Mesenchymal stem cell (in vitro differentiated cells and primary cell): ENCODE measurements around the gene MRPL50. TPM values are rescaled to one million over a fixed set of nuclear protein-coding genes. Genes with fewer than 3 reads are reported as not detected.

Source experiments
- DNase-seq: peaks from one replicate; pipeline ENCODE4 v3.0.0-alpha.2; 2013
- H2AFZ ChIP-seq: one replicate; pipeline ENCODE4 v1.6.1; 2013; ENCODE audit warnings: low read depth, mild to moderate bottlenecking, control low read depth, inconsistent platforms, low read length, moderate library complexity
- H2AK5ac ChIP-seq: 2 replicates; pipeline ENCODE4 v1.6.1; 2013; ENCODE audit warnings: low read length, moderate library complexity, mild to moderate bottlenecking, inconsistent platforms; ENCODE audit not compliant: severe bottlenecking
- H2BK120ac ChIP-seq: one replicate; pipeline ENCODE4 v1.6.1; 2013; ENCODE audit warnings: low read depth, mild to moderate bottlenecking, inconsistent platforms, low read length, moderate library complexity
- H2BK12ac ChIP-seq, 2 experiments: one replicate each; pipeline ENCODE4 v1.6.1; 2013; ENCODE audit warnings: inconsistent platforms in 2 of 2, low read length in 2 of 2, mild to moderate bottlenecking in 2 of 2, moderate library complexity in 2 of 2, control low read depth in 1 of 2
- H2BK15ac ChIP-seq: one replicate; pipeline ENCODE4 v1.6.1; 2013; ENCODE audit warnings: mild to moderate bottlenecking, low read depth, inconsistent platforms; ENCODE audit not compliant: poor library complexity, severe bottlenecking
- H2BK5ac ChIP-seq: 2 replicates; pipeline ENCODE4 v1.6.1; 2013; ENCODE audit warnings: low read depth, mild to moderate bottlenecking, low read length, control low read depth, inconsistent platforms; ENCODE audit not compliant: poor library complexity, severe bottlenecking
- H3K14ac ChIP-seq, 2 experiments: one replicate each; pipeline ENCODE4 v1.6.1; 2013; ENCODE audit warnings: inconsistent platforms in 2 of 2, low read length in 2 of 2, control low read depth in 1 of 2, mild to moderate bottlenecking in 1 of 2, moderate library complexity in 1 of 2
- H3K18ac ChIP-seq, 2 experiments: one replicate each; pipeline ENCODE4 v1.6.1; 2013; ENCODE audit warnings: inconsistent platforms in 2 of 2, low read length in 2 of 2, control low read depth in 1 of 2, low read depth in 1 of 2, mild to moderate bottlenecking in 1 of 2
- H3K23ac ChIP-seq, 2 experiments: one replicate each; pipeline ENCODE4 v1.6.1; 2013; ENCODE audit warnings: inconsistent platforms in 2 of 2, low read length in 2 of 2, mild to moderate bottlenecking in 2 of 2, moderate library complexity in 2 of 2, control low read depth in 1 of 2
- H3K27ac ChIP-seq: 2 replicates; pipeline ENCODE4 v1.5.1; 2013; ENCODE audit warnings: mild to moderate bottlenecking, moderate library complexity, low read length, control low read depth, inconsistent platforms; ENCODE audit not compliant: poor library complexity, severe bottlenecking
- H3K27me3 ChIP-seq, 2 experiments: 2 replicates each; pipeline versions ENCODE4 v1.6.1 to v1.7.0; 2013; ENCODE audit warnings: low read length in 2 of 2, mild to moderate bottlenecking in 2 of 2, moderate library complexity in 2 of 2, control low read depth in 1 of 2, inconsistent platforms in 1 of 2; ENCODE audit not compliant: control insufficient read depth in 1 of 2, insufficient read depth in 1 of 2
- H3K36me3 ChIP-seq, 2 experiments: 2 replicates each; pipeline versions ENCODE4 v1.6.1 to v1.7.0; 2013; ENCODE audit warnings: low read length in 2 of 2, control low read depth in 1 of 2, inconsistent platforms in 1 of 2, low read depth in 1 of 2, mild to moderate bottlenecking in 1 of 2; ENCODE audit not compliant: insufficient read depth in 2 of 2, control insufficient read depth in 1 of 2
- H3K4ac ChIP-seq, 2 experiments: one replicate each; pipeline ENCODE4 v1.6.1; 2013; ENCODE audit warnings: inconsistent platforms in 2 of 2, low read length in 2 of 2, mild to moderate bottlenecking in 2 of 2, moderate library complexity in 2 of 2, control low read depth in 1 of 2, low read depth in 1 of 2
- H3K4me1 ChIP-seq: 2 replicates; pipeline ENCODE4 v1.6.1; 2013; ENCODE audit warnings: low read depth, low read length, control low read depth; ENCODE audit not compliant: control insufficient read depth, insufficient read depth
- H3K4me2 ChIP-seq: 2 replicates; pipeline ENCODE4 v1.6.1; 2013; ENCODE audit warnings: low read length, mild to moderate bottlenecking, inconsistent platforms; ENCODE audit not compliant: poor library complexity, severe bottlenecking
- H3K4me3 ChIP-seq, 2 experiments: 2 replicates each; pipeline versions ENCODE4 v1.5.1 to v1.7.0; 2013; ENCODE audit warnings: low read length in 2 of 2, mild to moderate bottlenecking in 2 of 2, control low read depth in 1 of 2, low read depth in 1 of 2; ENCODE audit not compliant: insufficient read depth in 1 of 2
- H3K79me1 ChIP-seq: replicated peaks from 2 replicates; pipeline ENCODE4 v1.6.1; 2013; ENCODE audit warnings: mild to moderate bottlenecking, control low read depth, low read length, inconsistent platforms; ENCODE audit not compliant: poor library complexity, severe bottlenecking
- H3K9ac ChIP-seq: 2 replicates; pipeline ENCODE4 v1.7.0; 2013; ENCODE audit warnings: mild to moderate bottlenecking, low read length, moderate library complexity
- H3K9me3 ChIP-seq: 2 replicates; pipeline ENCODE4 v1.7.0; 2013; ENCODE audit warnings: mild to moderate bottlenecking, low read length; ENCODE audit not compliant: control insufficient read depth
- H4K8ac ChIP-seq: one replicate; pipeline ENCODE4 v1.6.1; 2013; ENCODE audit warnings: inconsistent platforms, mild to moderate bottlenecking, low read length, moderate library complexity
- H4K91ac ChIP-seq: one replicate; pipeline ENCODE4 v1.6.1; 2013; ENCODE audit warnings: mild to moderate bottlenecking, low read length, inconsistent platforms
- WGBS: methylation state at CpG from one replicate; pipeline ENCODE4 v1.1.7; 2013; ENCODE audit warnings: mixed read lengths; 5-methylcytosine and 5-hydroxymethylcytosine counted together
- polyA plus RNA-seq, 2 experiments: library from polyadenylated mRNA; stranded (reverse); fragments of 200-250 nt; gene quantifications; one replicate each; pipeline ENCODE4 v1.2.3, GENCODE V29; 2013

Gene MRPL50
- 10.3 TPM for polyA plus RNA-seq (2013, experiment 1 of 2)
- polyA plus RNA-seq (2013, experiment 2 of 2) = 10.9 TPM

- Histone ChIP-seq H2BK120ac (peak within 1 kb of the TSS; percentile 86), H4K91ac (peak within 1 kb of the TSS; percentile 69), H3K79me1 (peaks cover 24% of the 10 kb centered on the region), H3K4me3 (peak within 1 kb of the TSS; percentile 71 to 98), H3K36me3 (peaks cover 7 to 51% of the 10 kb centered on the region in 2 experiments), H3K4me2 (peak within 1 kb of the TSS; percentile 91), H2BK12ac (no peak within 1 kb of the TSS), H2AFZ (peak within 1 kb of the TSS; percentile 71), H2AK5ac (no peak within 1 kb of the TSS), H3K18ac (peak within 1 kb of the TSS; percentile 44 to 86), H3K4me1 (peaks cover 3% of the 10 kb centered on the region), H3K27ac (peak within 1 kb of the TSS; percentile 50), H3K9ac (peak within 1 kb of the TSS; percentile 99), H3K14ac (peak within 1 kb of the TSS in 1 of 2 experiments; percentile 87), H2BK5ac (no peak within 1 kb of the TSS), H3K27me3 (no peaks in the 10 kb centered on the region), H3K4ac (peak within 1 kb of the TSS; percentile 46 to 65), H2BK15ac (no peak within 1 kb of the TSS), H3K9me3 (peaks cover 25% of the 10 kb centered on the region), H3K23ac (peak within 1 kb of the TSS in 1 of 2 experiments; percentile 70), H4K8ac (peak within 1 kb of the TSS; percentile 87)
- WGBS = under 1% methylated on average over 44 of the region's 44 CpGs
- DNase-seq = peak; percentile 99
Observed at GRCh38 chr9:101398068-101398929, at the start of gene MRPL50, which contains the start of gene ZNF189. TSS of gene MRPL50 (minus strand) at chr9:101398618. CDS start at chr9:101398592, 26 bp downstream. TSS of gene ZNF189 (plus strand) at chr9:101398851. CDS start at chr9:101399157, 306 bp downstream.

- Histone ChIP-seq H3K23ac (no peak overlapping the region), H4K91ac (no peak overlapping the region), H3K4me1 (peaks cover 2% of the 10 kb centered on the region), H3K27ac (no peak overlapping the region), H3K18ac (no peak overlapping the region), H3K27me3 (peaks cover 7 to 22% of the 10 kb centered on the region in 2 experiments), H3K79me1 (no peaks in the 10 kb centered on the region), H2BK12ac (no peak overlapping the region), H3K9me3 (no peaks in the 10 kb centered on the region), H2BK120ac (no peak overlapping the region), H2AK5ac (no peak overlapping the region), H3K36me3 (no peaks in the 10 kb centered on the region), H3K4ac (no peak overlapping the region), H3K4me3 (no peak overlapping the region), H3K9ac (no peak overlapping the region), H2BK15ac (no peak overlapping the region), H2BK5ac (no peak overlapping the region), H4K8ac (no peak overlapping the region), H3K14ac (no peak overlapping the region), H3K4me2 (no peak overlapping the region), H2AFZ (no peak overlapping the region)
- no peak for DNase-seq
Observed at GRCh38 chr9:101446732-101447131, 48.3 kb upstream of the MRPL50 start.

- Histone ChIP-seq H2BK120ac (no peak overlapping the region), H3K9me3 (no peaks in the 10 kb centered on the region), H3K4me1 (peaks cover 2% of the 10 kb centered on the region), H3K14ac (no peak overlapping the region), H3K23ac (no peak overlapping the region), H2BK15ac (no peak overlapping the region), H3K18ac (no peak overlapping the region), H3K4me2 (peak overlapping the region; percentile 30), H3K27me3 (peaks cover 11 to 14% of the 10 kb centered on the region in 2 experiments), H3K9ac (peak overlapping the region; percentile 68), H3K36me3 (no peaks in the 10 kb centered on the region), H2AK5ac (no peak overlapping the region), H4K91ac (no peak overlapping the region), H3K27ac (peak overlapping the region; percentile 70), H3K4me3 (peak overlapping the region in 1 of 2 experiments; percentile 62), H2BK5ac (no peak overlapping the region), H4K8ac (no peak overlapping the region), H3K79me1 (no peaks in the 10 kb centered on the region), H3K4ac (no peak overlapping the region), H2BK12ac (no peak overlapping the region), H2AFZ (no peak overlapping the region)
- DNase-seq = no peak
- WGBS = 70% methylated on average over 5 of the region's 5 CpGs
Observed at GRCh38 chr9:101445353-101446029, 47.1 kb upstream of the MRPL50 start.

GRCh38 chr9:101443364-101443771 lies 45.0 kb upstream of the MRPL50 start:
- WGBS = 53% methylated on average over 9 of the region's 9 CpGs
- Histone ChIP-seq H3K27me3 (peaks cover 8 to 11% of the 10 kb centered on the region in 2 experiments), H3K4me2 (no peak overlapping the region), H3K4ac (no peak overlapping the region), H2BK12ac (no peak overlapping the region), H3K4me1 (no peaks in the 10 kb centered on the region), H2BK120ac (no peak overlapping the region), H2BK5ac (no peak overlapping the region), H4K91ac (no peak overlapping the region), H3K18ac (no peak overlapping the region), H2AFZ (no peak overlapping the region), H3K36me3 (no peaks in the 10 kb centered on the region), H4K8ac (no peak overlapping the region), H2BK15ac (no peak overlapping the region), H3K79me1 (no peaks in the 10 kb centered on the region), H2AK5ac (no peak overlapping the region), H3K9ac (no peak overlapping the region), H3K14ac (no peak overlapping the region), H3K4me3 (no peak overlapping the region), H3K23ac (no peak overlapping the region), H3K9me3 (no peaks in the 10 kb centered on the region), H3K27ac (no peak overlapping the region)
- no peak for DNase-seq
